ENCODE results near the gene ARHGAP10. TPM values are rescaled to one million over a fixed set of nuclear protein-coding genes. Genes with fewer than 3 reads are reported as not detected.

Gene ARHGAP10
- polyA plus RNA-seq, 3 donors, result 18.7 to 21.8 (median 21.2) TPM

- DNase-seq (ENCODE audit: low read depth in 3 of 3, low spot score in 2 of 3), result no peak
These were observed 211.3 kb downstream of the ARHGAP10 start for GRCh38 chr4:147943159-147943638.

GRCh38 chr4:147944249-147944648 is 212.4 kb downstream of the ARHGAP10 start:
- no peak for DNase-seq (ENCODE audit: low read depth in 3 of 3, low spot score in 2 of 3)

- no peak for DNase-seq (ENCODE audit: low read depth in 3 of 3, low spot score in 2 of 3)
These were observed 212.9 kb downstream of the ARHGAP10 start for GRCh38 chr4:147944670-147945260.

- no peak for DNase-seq (ENCODE audit: low read depth in 3 of 3, low spot score in 2 of 3)
These were observed 216.4 kb downstream of the ARHGAP10 start for GRCh38 chr4:147948336-147948735.

GRCh38 chr4:147950261-147950660 is 218.4 kb downstream of the ARHGAP10 start:
- DNase-seq (ENCODE audit: low read depth in 3 of 3, low spot score in 2 of 3), result no peak

GRCh38 chr4:147950841-147951240 is 219.0 kb downstream of the ARHGAP10 start:
- DNase-seq (ENCODE audit: low read depth in 3 of 3, low spot score in 2 of 3), result no peak

GRCh38 chr4:147954850-147955249 is 223.0 kb downstream of the ARHGAP10 start:
- DNase-seq (ENCODE audit: low read depth in 3 of 3, low spot score in 2 of 3), result no peak

GRCh38 chr4:147955827-147956558 is 224.1 kb downstream of the ARHGAP10 start:
- DNase-seq (ENCODE audit: low read depth in 3 of 3, low spot score in 2 of 3), result no peak

GRCh38 chr4:147957446-147957845 is 225.6 kb downstream of the ARHGAP10 start:
- no peak for DNase-seq (ENCODE audit: low read depth in 3 of 3, low spot score in 2 of 3)

- no peak for DNase-seq (ENCODE audit: low read depth in 3 of 3, low spot score in 2 of 3)
These were observed 226.2 kb downstream of the ARHGAP10 start for GRCh38 chr4:147958057-147958456.

GRCh38 chr4:147958489-147959065 is 226.7 kb downstream of the ARHGAP10 start:
- DNase-seq (ENCODE audit: low read depth in 3 of 3, low spot score in 2 of 3), result no peak

GRCh38 chr4:147960971-147961370 is 229.1 kb downstream of the ARHGAP10 start:
- no peak for DNase-seq (ENCODE audit: low read depth in 3 of 3, low spot score in 2 of 3)

- no peak for DNase-seq (ENCODE audit: low read depth in 3 of 3, low spot score in 2 of 3)
These were observed 232.0 kb downstream of the ARHGAP10 start for GRCh38 chr4:147963839-147964238.

GRCh38 chr4:147964266-147964880 is 232.5 kb downstream of the ARHGAP10 start:
- DNase-seq (ENCODE audit: low read depth in 3 of 3, low spot score in 2 of 3), result peak in 2 of 3 donors; percentile 31 to 44

GRCh38 chr4:147965056-147965455 is 233.2 kb downstream of the ARHGAP10 start:
- no peak for DNase-seq (ENCODE audit: low read depth in 3 of 3, low spot score in 2 of 3)

- DNase-seq (ENCODE audit: low read depth in 3 of 3, low spot score in 2 of 3), result no peak
These were observed 234.0 kb downstream of the ARHGAP10 start for GRCh38 chr4:147965873-147966272.

GRCh38 chr4:147968641-147969040 is 236.8 kb downstream of the ARHGAP10 start:
- DNase-seq (ENCODE audit: low read depth in 3 of 3, low spot score in 2 of 3), result no peak

GRCh38 chr4:147969573-147970385 is 237.9 kb downstream of the ARHGAP10 start:
- DNase-seq (ENCODE audit: low read depth in 3 of 3, low spot score in 2 of 3), result no peak

- no peak for DNase-seq (ENCODE audit: low read depth in 3 of 3, low spot score in 2 of 3)
These were observed 239.2 kb downstream of the ARHGAP10 start for GRCh38 chr4:147971116-147971515.

GRCh38 chr4:147975325-147975724 is 243.4 kb downstream of the ARHGAP10 start:
- DNase-seq (ENCODE audit: low read depth in 3 of 3, low spot score in 2 of 3), result no peak

Measured in right renal cortex interstitium (tissue), 3 donors.